ENCODE results near the gene ACTBL2.
"Not testable (repeated sequence)": the region's sequence is repeated elsewhere in the genome, so short reads cannot be mapped to it uniquely, and the experiment has no call there.

ACTBL2 gene

DNA sequence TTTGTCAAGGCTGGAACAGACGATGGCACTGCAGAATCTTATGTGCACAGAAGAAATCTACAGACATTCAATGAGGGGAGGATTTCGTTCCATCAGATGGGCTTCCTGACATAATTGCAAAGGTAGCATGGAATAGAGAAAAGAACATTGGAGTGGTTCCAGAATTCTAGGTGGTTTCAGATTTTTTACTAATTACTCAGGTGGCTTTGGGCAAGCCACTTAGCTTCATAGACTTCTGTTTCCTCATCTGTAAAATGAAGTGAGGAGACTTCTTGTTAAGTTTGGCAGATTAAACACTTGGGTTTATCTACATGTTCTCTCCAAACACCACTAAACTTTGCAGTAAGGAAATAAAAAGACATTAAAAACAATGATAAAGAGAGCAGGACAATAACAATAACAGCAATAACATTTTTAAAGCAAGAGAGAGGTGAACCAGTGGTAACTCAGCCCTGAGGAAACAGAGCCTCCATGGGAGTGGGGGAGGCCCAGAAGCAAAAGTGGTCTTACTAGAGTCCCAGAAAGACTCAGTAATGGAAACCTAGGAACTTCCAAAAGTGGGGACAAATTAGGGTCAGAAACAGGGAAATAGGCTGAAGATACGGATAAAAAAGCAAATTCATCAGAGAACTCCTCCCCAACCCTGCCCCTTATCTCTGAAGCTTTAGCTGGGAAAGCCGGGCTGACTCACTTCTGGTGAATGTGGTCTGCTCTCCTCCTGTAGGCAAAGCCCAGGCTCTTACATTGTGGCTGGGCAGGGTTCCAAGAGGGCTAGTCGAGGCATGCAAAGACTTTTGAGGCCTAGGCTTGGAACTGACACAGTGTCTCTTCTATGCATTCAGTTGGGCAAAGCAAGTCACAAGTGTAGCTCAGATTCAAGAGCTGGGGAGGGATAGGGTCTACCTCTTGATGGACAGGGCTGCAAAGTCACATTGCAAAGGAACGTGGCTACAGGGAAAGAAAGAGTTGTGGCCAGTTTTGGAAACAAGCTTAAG, 11.8 kb upstream of the ACTBL2 start:
- DNase-seq: peak; percentile 98

DNA sequence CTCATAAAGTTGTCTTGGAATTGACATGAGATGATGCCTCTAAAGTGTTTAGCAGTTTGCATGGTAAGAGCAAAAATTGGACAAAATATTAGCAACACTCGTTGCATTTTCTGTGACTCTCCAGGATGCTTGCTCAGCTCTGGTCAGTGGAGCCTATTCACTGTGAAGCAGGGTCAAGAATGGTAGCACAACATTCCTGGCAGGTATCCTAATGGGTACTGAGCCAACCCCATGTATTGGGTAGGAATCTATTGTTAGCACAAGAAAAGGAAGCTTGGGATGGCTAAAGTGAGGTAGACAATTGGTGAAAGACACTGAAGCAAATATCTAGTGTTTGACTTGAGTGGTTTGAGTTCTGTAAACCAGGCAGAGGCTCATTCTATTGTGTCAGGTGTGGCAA, 10.4 kb upstream of the ACTBL2 start:
- DNase-seq: no peak

DNA sequence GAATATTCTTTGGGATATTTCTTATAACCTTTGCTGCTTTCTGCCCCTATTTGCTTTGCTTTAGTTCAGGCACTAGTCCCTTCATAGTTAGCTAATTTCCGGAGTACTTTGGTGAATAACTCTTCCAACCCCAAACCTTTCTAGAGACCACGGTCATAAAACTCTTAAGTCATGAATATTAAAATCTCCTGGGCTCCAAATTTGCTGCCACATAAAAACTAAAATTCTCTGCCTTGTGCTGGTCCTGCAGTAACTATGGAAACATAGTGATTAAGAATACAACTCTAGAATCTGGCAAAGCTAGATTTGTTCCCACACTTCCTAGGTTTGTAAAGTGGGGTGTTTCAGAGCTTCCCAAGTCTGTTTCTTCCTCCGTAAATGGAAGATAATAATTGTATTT, 10.0 kb upstream of the ACTBL2 start:
- DNase-seq: no peak

DNA sequence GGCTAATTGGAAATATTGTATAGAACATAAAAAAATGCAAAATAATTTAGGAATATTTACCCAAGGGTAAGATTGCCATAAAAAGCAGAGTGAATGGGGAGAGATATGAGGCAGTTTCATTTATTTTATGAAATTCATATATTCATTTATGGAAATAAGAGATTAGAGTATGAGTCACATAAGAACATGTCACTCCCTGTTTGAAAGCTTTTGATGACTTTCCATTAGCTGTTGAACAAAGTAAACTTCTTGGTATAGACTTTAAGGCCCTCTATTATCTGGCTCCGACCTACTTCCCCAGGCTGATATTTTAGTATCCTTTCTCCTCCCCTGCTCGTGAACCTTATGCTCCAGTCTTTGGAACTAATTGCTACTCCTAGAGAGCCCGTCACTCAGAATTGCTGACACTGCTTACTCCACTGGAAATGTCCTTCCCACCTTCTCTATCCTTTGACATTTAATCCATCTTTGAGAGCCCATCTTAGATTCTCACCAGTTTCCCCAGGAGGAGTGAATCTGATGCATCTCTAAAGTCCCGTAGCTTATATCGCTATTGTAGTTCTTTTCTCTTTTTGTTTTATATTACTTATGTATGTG, 8.9 kb upstream of the ACTBL2 start:
- DNase-seq: peak; percentile 38

DNA sequence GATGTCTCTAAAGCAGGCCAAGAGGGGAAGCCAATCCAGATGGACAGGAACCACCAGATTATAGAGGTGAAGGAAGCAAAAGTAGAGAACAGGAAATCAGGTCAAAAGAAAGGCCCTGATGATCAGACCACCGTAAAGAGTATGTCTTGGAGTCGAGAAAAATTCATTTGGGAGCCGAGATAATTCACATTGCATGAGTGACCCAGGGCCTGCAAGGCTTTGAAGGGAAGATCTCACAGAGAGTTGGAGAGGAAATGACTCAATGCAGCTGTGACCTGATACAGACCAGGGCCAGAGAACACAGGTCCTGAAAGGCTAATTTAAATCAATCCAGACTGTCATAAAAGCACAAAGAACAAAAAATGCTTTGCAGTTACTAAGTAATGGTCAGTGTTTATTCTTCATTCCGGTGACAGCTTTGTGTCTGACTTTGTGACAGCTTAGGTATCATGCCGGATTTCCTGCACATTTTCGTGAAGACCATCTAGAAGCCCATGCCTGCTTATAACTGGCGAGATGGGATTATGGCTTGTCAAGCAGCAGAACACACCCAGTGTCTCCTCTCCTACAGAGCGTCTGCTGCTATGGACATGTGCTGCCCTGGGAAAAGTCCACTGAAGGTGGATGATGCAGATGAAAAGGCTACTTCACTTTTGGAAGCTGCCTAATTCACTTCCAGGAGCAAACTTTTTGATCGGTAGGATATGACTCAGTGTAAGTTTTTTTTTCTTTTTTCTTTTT, 5.8 kb upstream of the ACTBL2 start:
- DNase-seq: peak; percentile 82

DNA sequence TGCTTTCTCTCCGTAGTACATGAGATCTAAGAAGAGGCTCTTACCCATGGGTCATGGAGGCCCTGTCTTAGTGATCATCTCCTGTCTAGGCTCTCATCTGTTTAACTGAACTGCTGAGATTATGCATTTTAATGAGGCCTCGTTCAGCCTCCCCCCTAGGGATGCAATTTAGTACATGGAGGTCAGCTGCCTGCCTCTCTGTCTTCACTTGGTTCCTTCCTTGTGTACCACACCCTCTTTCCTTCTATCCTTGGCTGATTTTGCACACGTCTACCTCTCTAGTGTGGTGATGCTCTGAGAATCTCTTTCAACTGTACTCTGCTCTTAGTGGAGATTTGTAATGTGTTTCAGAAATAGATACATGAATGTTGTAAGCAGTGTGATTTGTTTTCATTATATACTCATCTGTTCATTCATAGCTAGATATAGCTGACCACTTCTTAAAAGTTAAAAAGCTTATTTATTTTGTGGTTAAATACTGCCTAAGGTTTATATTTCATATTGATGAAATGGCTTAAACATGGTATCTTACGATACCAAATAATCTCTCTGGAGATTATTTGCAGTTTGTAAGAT, 3.5 kb upstream of the ACTBL2 start:
- no peak for DNase-seq

DNA sequence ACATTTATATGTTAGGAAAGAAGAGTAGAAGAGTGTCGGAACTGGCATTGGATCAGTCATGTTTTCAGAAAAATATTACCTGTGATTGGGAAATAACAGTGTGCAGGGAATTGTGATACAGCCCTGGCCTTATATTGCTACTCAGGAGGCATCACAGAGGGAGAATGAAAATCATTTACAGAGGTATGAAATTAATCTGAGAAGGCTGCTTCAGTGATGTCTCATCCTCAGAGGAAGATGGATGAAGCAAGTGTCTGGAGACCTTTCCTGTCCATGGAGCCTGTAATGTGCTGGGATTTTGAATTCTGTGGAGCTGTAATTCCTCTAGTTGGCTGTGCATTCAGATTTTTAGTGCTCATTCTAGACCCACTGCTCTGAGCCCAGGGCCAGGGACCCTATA, 3.8 kb downstream of the ACTBL2 start:
- DNase-seq: no peak

DNA sequence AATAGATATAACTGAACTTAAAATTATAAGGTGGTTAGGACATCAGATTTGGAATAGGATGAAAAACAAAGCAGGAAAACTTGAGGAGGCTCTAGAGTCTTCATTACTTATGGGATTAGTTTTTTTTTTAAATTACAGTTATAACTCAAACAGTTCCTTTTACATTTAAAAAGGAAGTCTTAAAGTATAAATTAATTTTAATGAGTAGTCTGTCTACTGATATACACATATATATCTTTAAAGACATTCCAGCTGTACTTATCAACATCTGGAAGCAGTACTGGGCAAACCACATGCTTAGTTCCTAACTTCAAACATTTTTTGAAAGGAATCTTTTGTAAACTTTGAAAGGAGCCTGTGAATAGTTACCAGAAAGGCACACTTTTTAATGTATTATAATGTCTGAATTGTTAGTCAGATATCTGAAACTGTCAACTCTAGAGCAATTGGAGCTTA, 6.0 kb downstream of the ACTBL2 start:
- no peak for DNase-seq

DNA sequence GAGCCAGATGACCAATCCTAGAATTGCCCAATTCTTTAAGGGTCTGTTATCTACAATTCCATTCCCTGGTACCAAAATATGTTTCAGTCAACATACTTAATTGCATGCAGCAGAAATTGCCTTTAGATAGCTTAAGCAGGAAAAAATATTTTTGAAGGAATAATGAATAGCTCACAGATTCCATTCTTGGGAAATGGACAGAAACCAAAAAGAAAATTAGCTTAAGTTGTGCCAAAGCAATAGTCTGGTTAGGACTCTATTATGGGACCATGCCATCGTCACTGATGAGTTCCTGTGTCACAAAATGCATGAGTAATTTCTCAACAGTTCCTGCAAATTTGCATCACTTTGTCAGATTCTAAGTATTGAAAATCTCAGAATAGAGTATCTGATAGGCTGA, 12.3 kb downstream of the ACTBL2 start:
- DNase-seq: no peak

DNA sequence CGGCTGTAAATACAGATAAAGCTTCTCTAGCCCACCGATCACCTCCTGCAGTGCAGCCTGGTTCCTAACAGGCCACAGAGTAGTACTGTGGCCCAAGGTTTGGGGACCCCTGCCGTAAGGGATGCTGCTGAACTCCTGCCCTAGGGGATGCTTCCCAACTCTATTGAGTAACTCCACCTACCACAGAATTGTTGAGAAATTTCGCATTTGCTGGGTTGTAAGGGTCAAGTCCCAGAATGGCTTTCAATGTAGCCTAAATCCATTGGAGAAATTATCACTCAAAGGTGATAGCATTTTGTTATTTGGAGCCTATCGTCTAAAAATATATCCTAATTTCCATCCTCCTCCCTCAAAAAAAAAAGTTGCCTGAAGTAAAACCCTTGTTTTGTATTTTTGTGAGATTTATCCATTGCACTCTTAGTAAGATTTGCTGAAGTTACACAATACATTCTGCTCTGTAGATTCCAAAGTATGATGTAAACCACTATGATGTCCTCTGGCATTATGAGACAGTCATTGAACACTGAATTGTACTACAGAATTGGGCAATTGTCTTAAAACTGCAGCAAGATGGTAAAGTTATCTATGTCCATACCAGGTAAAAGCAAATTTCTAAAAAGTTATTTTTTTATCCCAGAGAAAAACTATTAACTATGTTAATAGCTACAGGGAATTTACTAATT, 14.0 kb downstream of the ACTBL2 start:
- no peak for DNase-seq

DNA sequence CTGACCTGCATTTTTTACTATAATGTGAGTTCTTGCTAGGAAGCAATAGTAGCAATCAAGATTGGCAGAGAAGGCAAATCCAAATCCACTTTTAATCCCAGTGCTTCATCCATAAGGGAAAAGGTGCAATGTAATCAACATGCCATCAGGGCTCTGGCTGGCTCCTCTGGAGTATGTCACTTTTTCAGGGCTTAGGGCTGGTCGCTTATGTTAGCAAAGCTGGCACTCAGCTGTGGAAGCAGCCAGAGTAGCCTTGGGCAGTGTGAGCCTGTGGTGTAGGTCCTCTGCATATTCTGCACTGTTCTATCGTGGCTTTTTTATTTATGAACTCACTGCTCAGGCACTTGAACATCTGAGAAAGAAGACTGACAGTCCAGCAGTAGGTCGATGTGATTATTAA, 16.1 kb downstream of the ACTBL2 start:
- DNase-seq: no peak

DNA sequence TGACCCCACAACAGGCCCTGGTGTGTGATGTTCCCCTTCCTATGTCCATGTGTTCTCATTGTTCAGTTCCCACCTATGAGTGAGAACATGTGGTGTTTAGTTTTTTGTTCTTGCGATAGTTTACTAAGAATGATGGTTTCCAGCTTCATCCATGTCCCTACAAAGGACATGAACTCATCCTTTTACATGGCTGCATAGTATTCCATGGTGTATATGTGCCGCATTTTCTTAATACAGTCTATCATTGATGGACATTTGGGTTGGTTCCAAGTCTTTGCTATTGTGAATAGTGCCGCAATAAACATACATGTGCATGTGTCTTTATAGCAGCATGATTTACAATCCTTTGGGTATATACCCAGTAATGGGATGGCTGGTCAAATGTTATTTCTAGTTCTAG, 22.6 kb downstream of the ACTBL2 start:
- DNase-seq: not testable (repeated sequence)

DNA sequence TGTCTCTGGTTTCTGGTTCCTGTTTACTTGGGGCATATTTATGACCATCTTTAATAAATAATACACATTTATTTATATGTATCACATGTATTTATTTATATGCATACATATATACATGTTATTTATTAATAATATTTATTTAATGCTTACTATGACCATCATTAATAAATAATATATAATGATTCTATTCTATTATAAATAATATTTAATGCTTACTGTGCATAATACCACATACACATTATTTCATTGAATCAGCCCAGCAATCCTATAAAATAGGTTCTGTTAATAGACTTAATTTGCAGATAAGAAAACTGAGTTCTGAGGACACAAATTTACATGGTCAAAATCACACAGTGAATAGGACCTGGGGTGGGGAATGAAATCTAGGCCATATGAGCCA, 24.2 kb downstream of the ACTBL2 start:
- no peak for DNase-seq

DNA sequence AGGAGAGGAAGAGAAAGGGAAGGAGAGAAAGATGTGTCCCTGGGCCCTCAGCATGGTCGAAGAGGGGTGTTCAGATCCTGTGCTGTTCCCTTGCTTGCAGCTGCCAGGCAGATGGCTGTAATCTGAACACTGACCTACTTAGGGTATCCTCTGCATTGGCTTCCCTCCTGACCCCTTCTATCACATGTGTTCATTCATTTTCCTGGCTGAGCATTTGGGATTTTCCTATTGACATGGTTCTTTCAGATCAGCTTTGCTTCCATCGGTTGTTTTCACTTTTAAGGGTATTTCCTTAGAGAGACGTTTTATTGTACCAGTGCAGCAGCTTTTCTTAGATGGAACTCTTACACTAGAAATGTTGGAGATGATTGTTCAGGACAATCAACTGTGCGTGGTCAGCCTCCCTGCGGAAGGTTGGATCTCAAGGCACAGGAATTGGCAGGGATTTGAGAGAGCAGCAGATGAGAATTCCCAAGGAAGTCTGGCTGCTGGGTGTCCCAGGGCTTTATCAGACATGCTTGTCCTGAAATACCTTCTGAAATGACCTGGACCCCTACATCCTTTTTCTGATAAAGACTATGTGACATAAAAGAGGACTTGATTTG, 26.0 kb downstream of the ACTBL2 start:
- DNase-seq: no peak

DNA sequence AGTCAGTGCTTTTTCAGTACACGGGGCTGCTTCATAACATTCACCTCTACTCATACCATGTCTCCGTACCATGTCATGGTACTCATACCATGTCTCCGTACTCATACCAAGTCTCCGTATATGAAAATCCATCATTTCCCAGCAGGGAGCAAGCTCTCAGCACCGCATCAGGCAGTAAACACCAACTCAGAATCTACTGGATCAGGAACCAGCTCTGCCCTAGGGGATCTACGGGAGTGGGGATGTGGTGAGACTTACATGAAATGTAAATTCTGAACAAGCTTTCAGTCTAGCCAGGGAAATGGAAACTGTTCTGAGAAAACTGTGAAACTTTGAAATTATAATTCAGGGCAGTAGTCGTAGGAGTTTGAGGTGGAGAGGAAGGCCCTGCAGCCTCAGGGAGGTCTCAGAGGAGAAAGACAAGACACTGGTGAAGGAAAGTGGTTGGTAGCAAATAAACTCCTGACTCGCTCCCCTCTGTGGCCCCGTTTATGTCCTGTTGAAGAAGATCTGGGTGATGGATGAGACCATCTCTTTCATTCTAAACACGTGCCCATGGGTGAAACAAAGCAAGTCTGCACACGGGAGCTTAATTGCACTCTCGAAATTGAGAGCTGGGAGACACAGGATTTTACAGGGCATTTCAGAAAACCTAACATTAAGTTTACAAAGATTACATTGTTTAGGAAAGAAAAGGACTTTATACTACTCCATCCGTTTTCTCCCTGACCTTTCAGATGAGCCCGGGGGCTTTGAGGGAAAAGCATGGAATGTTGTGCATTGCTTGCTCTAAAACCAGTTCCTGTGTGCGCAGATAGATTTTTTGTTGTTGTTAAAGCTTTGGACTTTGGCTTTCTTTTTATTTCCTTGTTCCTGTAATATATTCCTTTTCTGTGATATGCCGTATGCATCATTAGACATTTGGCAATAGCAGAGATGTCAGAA, 26.8 kb downstream of the ACTBL2 start:
- DNase-seq: no peak

DNA sequence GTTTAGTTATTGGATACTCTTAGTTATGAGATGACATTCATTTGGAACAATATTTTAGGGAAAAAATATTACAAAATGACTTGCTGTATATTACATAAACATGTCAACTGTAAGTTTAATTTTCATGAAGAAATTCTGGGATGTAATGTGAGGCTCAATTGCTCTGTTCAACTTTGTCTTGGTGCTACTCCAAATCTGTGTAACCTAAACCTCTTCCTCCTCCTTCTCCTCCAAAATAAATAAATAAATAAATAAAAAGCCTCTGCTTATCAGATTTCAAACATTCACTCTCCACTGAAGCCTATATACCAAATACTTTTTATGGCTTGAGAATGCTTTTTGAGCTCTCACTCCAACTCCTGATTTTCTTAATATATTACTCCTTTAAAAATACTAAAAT, 27.7 kb downstream of the ACTBL2 start:
- no peak for DNase-seq

DNA sequence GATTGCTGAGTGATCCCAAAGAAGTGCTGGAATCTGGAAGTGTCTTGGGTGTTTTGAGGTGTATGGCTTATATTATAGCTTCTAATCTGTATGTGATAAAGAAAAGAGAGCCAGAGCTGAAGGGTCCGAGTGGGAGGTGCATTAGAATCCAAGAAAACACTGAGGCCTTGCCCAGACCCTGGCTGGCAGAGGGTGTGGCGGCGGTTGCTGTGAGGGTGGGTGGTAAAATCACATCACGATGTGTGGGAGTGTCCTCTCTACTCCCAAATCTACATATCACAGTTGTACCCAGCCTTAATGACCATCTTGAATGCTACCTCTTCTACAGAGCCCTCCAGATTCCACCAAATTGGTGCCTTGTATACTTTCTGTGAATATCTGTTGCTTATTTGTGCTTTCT, 28.9 kb downstream of the ACTBL2 start:
- DNase-seq: no peak

DNA sequence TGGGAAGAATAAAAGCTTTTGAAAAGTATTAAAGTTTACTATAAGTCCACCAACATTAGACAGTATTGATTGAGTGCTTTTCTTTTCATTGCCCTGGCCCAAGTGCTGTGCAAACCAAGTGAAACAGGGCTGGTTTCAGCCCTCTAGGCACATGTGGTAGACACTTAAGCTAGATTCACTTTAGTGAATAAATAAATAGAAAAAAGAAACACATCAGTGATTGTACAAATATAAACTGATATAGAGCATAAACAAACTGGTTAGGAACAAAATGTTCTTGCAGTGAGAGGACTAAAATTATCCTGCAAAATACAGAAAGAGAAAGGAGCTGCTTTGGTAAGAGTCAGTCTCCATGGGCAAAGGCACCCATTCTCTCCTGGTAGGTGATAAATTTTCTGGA, 29.7 kb downstream of the ACTBL2 start:
- no peak for DNase-seq

DNA sequence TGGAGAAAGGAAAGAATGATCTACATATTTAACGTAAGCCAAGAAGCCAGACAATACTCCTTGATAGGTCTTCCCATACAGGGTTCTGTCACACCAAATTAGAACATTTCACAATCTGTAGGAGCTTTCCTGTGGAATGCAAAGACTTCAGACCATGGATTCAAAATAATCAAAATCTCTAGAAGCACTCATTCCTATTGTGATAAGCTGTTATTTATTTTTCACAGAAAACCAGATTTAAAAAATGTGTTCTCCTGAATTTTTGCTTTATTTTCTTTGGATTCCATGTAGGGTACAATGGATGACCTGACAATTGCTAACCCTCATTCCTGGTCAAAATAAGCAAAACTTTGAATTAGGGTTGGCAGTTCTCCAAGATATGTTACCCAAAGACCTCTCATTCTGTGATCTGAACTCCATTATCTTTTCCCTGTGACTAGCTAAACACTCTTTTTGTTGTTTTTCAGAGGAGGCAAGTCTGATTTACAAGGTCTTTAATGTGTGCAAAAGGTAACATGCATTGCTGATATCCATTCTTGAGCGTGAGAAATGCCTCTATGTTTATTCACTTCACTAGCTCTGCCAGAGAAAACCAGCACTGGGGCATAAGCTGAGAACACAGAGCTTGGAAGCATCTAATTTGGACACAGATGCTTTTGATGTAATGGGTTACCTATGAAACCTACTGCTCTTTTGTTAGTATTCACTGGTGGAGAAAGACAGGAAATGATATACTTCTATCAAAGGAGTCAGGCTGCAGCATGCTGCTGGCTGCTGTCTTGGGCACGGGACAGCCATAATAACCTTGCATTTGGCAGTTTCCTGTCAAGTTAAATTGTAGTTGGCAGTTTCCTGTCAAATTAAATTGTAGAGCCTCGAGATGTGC, 31.4 kb downstream of the ACTBL2 start:
- DNase-seq: peak; percentile 28

DNA sequence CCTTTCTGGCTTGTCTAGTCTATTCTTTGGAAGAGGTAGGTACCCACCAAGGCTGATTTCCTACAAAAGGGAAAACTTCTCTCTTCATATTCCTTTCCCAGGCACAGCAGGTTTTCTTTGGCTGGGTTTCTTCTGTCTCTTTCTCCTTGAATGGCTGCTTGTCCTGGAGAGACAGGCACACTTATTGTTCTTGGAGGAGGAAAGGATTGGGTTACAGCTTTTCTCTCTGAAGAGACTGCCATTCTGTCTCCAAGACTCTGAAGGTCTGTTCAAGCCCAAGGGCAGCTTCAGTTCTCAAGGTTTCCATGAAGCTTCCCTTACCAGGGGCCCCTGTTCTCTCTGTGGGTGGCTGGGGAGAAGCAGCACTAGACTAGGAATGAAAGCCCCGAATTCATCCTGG, 33.9 kb downstream of the ACTBL2 start:
- DNase-seq: no peak

Measured in hematopoietic multipotent progenitor cell treated with erythropoietin and hydrocortisone succinate and interleukin-3 and kit ligand, for 4 days (in vitro differentiated cells).